Panc1 (cell line): ENCODE measurements around the gene HTR3E. TPM values are rescaled to one million over a fixed set of nuclear protein-coding genes. Genes with fewer than 3 reads are reported as not detected.

Experiments used
- ATAC-seq: fragments of 200-7000 bp; cut with Tn5 transposase; 2 replicates; pipeline ENCODE4 v1.9.1; 2020; ENCODE audit warnings: mild to moderate bottlenecking, moderate library complexity
- BruUV-seq: library from RNA; stranded (reverse); fragments of 400-500 nt; replicated peaks from 2 replicates; lab custom pipeline; 2021; lab: Mats Ljungman, UMichigan
- CTCF ChIA-PET: fragments of 300-600 bp; sonication (Branson Sonifier 250); formaldehyde crosslinking; loops from one replicate; lab custom pipeline; 2022; ENCODE audit warnings: antibody characterized with exemption; lab: Charles Lee
- POLR2A ChIA-PET: fragments of 300-600 bp; sonication (Branson Sonifier 250); formaldehyde crosslinking; loops from one replicate; lab custom pipeline; 2022; ENCODE audit warnings: antibody characterized with exemption; lab: Charles Lee
- DNase-seq: peaks from one replicate; pipeline ENCODE4 v3.0.0-alpha.2; 2010; ENCODE audit warnings: low read depth, low spot score
- H3K27ac ChIP-seq: 2 replicates; pipeline ENCODE4 v1.5.1; 2011; ENCODE audit warnings: mild to moderate bottlenecking, low read length, inconsistent platforms
- H3K27me3 ChIP-seq: fragments of 200-500 bp; sonication (Bioruptor generic); 2 replicates; pipeline ENCODE4 v1.6.0; 2014; ENCODE audit warnings: low read length, inconsistent platforms; ENCODE audit not compliant: control insufficient read depth, insufficient read depth
- H3K36me3 ChIP-seq: fragments of 200-500 bp; sonication (Bioruptor generic); 2 replicates; pipeline ENCODE4 v1.5.1; 2014; ENCODE audit warnings: inconsistent platforms, mild to moderate bottlenecking, low read length, moderate library complexity; ENCODE audit not compliant: control insufficient read depth, insufficient read depth
- H3K4me1 ChIP-seq: 2 replicates; pipeline ENCODE4 v1.5.1; 2011; ENCODE audit warnings: inconsistent platforms, mild to moderate bottlenecking, low read length, moderate library complexity; ENCODE audit not compliant: control insufficient read depth, insufficient read depth
- H3K4me3 ChIP-seq, 2 experiments: 2 replicates each; pipeline ENCODE4 v1.5.1; 2011 to 2012; ENCODE audit warnings: low read depth in 2 of 2, low read length in 2 of 2, mild to moderate bottlenecking in 2 of 2, inconsistent platforms in 1 of 2, moderate library complexity in 1 of 2
- H3K9me3 ChIP-seq: fragments of 200-500 bp; sonication (Bioruptor generic); 2 replicates; pipeline ENCODE4 v1.5.1; 2014; ENCODE audit warnings: low read depth, mild to moderate bottlenecking, inconsistent platforms, low read length, moderate library complexity; ENCODE audit not compliant: control insufficient read depth, insufficient read depth
- CTCF ChIP-seq: fragments of 450-650 bp; IDR thresholded peaks from 2 replicates; pipeline ENCODE4 v1.5.1; 2017; ENCODE audit warnings: mild to moderate bottlenecking
- POLR2AphosphoS5 ChIP-seq: IDR thresholded peaks from 2 replicates; pipeline ENCODE4 v1.6.1; 2012; ENCODE audit warnings: mild to moderate bottlenecking, low read depth, low read length, moderate library complexity
- REST ChIP-seq, 2 experiments: IDR thresholded peaks; 2 replicates each; pipeline ENCODE4 v1.6.1; 2011 to 2012; ENCODE audit warnings: low read depth in 2 of 2, control low read depth in 1 of 2, low read length in 1 of 2, mild to moderate bottlenecking in 1 of 2, moderate library complexity in 1 of 2; ENCODE audit not compliant: insufficient read depth in 1 of 2
- SIN3A ChIP-seq: IDR thresholded peaks from 2 replicates; pipeline ENCODE4 v1.6.1; 2012; ENCODE audit warnings: low read depth, mild to moderate bottlenecking, low read length, moderate library complexity, borderline replicate concordance; ENCODE audit not compliant: insufficient read depth
- TCF7L2 ChIP-seq: IDR thresholded peaks from 2 replicates; pipeline ENCODE4 v1.6.1; 2011; ENCODE audit warnings: mild to moderate bottlenecking, low read depth, low read length, inconsistent platforms
- in situ Hi-C: cut with HindIII; loops from 2 replicates; pipeline ENCODE4 v1.10.0; 2016; ENCODE audit warnings: low sequenced_read_pairs, low pct_unique_long_range_greater_than_20kb
- intact Hi-C: fragments of 100-400 bp; cut with micrococcal nuclease; formaldehyde crosslinking; loops from one replicate; pipeline ENCODE4 v1.10.0; 2022; ENCODE audit not compliant: unreplicated experiment
- total RNA-seq: library from RNA; stranded (reverse); gene quantifications from one replicate; pipeline ENCODE4 v1.2.1, GENCODE V29; 2021; ENCODE audit not compliant: unreplicated experiment

Gene HTR3E
- total RNA-seq, 1 experiment from 2014 or later: not detected

- Histone ChIP-seq H3K27me3 (no peaks in the 10 kb centered on the region; the same call in 1 of the 2 replicates), H3K9me3 (no peaks in the 10 kb centered on the region), H3K27ac (no peak overlapping the region), H3K36me3 (no peaks in the 10 kb centered on the region), H3K4me3 (no peak overlapping the region), H3K4me1 (no peaks in the 10 kb centered on the region)
- no TSS peak for BruUV-seq
- TF ChIP-seq REST (IDR thresholded peaks at IDR 0.05; ENCODE audit: insufficient read depth in 1 of 2, low read depth in 2 of 2, low read length in 1 of 2): no peak
- TF ChIP-seq TCF7L2: no peak
- TF ChIP-seq POLR2AphosphoS5: no peak
- TF ChIP-seq CTCF: no peak
- no peak for TF ChIP-seq SIN3A
- intact Hi-C loops (no loop called here), in situ Hi-C loops (no loop called here)
- no peak for ATAC-seq
- no peak for DNase-seq
- ChIA-PET POLR2A (interaction anchor here (0.6 kb wide), 1 partner anchor 13 kb away, joined by 3 read pairs; no protein-coding TSS in a partner anchor), CTCF (no interaction called here)
These were observed 34.2 kb upstream of the HTR3E start for GRCh38 chr3:184062637-184063036.

- ChIA-PET CTCF (no interaction called here), POLR2A (no interaction called here)
- in situ Hi-C loops (no loop called here), intact Hi-C loops (no loop called here)
- no peaks in the 10 kb centered on the region for H3K36me3 ChIP-seq
- H3K4me1 ChIP-seq: no peaks in the 10 kb centered on the region
- no peaks in the 10 kb centered on the region for H3K9me3 ChIP-seq
- DNase-seq (no peak), ATAC-seq (no peak)
- no TSS peak for BruUV-seq
- no peaks in the 10 kb centered on the region; the same call in 1 of the 2 replicates for H3K27me3 ChIP-seq
- no peak overlapping the region for H3K4me3 ChIP-seq
- H3K27ac ChIP-seq: no peak overlapping the region
- TF ChIP-seq SIN3A: no peak
- no peak for TF ChIP-seq TCF7L2
- TF ChIP-seq POLR2AphosphoS5: no peak
- TF ChIP-seq CTCF: no peak
- no peak for TF ChIP-seq REST (IDR thresholded peaks at IDR 0.05; ENCODE audit: insufficient read depth in 1 of 2, low read depth in 2 of 2, low read length in 1 of 2)
These were observed 30.7 kb upstream of the HTR3E start for GRCh38 chr3:184066211-184066610.
